ENCODE measurements around the gene IKBKE.

IKBKE gene

GRCh38 chr1:206471415-206471801 lies 1.1 kb downstream of the IKBKE start:
- no peak for TF ChIP-seq NFIC (IDR thresholded peaks at IDR 0.05)

- TF ChIP-seq MAX (IDR thresholded peaks at IDR 0.05), result no peak
- no peak for TF ChIP-seq EP300 (IDR thresholded peaks at IDR 0.05; ENCODE audit: borderline replicate concordance)
- TF ChIP-seq TAF1 (IDR thresholded peaks at IDR 0.05; ENCODE audit: low read depth), result no peak
- TF ChIP-seq CEBPB (IDR thresholded peaks at IDR 0.05), result no peak
- TF ChIP-seq REST (IDR thresholded peaks at IDR 0.05; ENCODE audit: low read depth), result no peak
- TF ChIP-seq ZBTB7A (IDR thresholded peaks at IDR 0.05; ENCODE audit: low read depth), result no peak
- no peak for TF ChIP-seq NFIC (IDR thresholded peaks at IDR 0.05)
- TF ChIP-seq USF1 (IDR thresholded peaks at IDR 0.05), result no peak
- no peak for TF ChIP-seq TCF12 (IDR thresholded peaks at IDR 0.05; ENCODE audit: low read depth)
- TF ChIP-seq EGR1 (IDR thresholded peaks at IDR 0.05), result no peak
- no peak for TF ChIP-seq CREB1 (IDR thresholded peaks at IDR 0.05; ENCODE audit: low read depth)
- no peak for TF ChIP-seq RAD21 (IDR thresholded peaks at IDR 0.05; ENCODE audit: low read depth)
- no peak for TF ChIP-seq TEAD4 (IDR thresholded peaks at IDR 0.05)
- TF ChIP-seq FOXM1 (IDR thresholded peaks at IDR 0.05; ENCODE audit: borderline replicate concordance, low read depth), result no peak
Measured at GRCh38 chr1:206472024-206472423, 1.7 kb downstream of the IKBKE start.

GRCh38 chr1:206472454-206472853 lies 2.2 kb downstream of the IKBKE start:
- TF ChIP-seq CEBPB (IDR thresholded peaks at IDR 0.05) (peak; percentile 44; the same call in 1 of the 2 replicates), EP300 (IDR thresholded peaks at IDR 0.05; ENCODE audit: borderline replicate concordance) (no peak)

GRCh38 chr1:206472886-206473285 lies 2.6 kb downstream of the IKBKE start:
- TF ChIP-seq NFIC (IDR thresholded peaks at IDR 0.05), result no peak
- no peak for TF ChIP-seq TCF12 (IDR thresholded peaks at IDR 0.05; ENCODE audit: low read depth)
- TF ChIP-seq MAX (IDR thresholded peaks at IDR 0.05), result no peak
- no peak for TF ChIP-seq EP300 (IDR thresholded peaks at IDR 0.05; ENCODE audit: borderline replicate concordance)
- TF ChIP-seq CEBPB (IDR thresholded peaks at IDR 0.05), result no peak
- no peak for TF ChIP-seq EGR1 (IDR thresholded peaks at IDR 0.05)
- no peak for TF ChIP-seq TAF1 (IDR thresholded peaks at IDR 0.05; ENCODE audit: low read depth)
- TF ChIP-seq YY1 (IDR thresholded peaks at IDR 0.05; ENCODE audit: low read depth), result no peak
- no peak for TF ChIP-seq TEAD4 (IDR thresholded peaks at IDR 0.05)
- no peak for TF ChIP-seq RAD21 (IDR thresholded peaks at IDR 0.05; ENCODE audit: low read depth)
- no peak for TF ChIP-seq FOXM1 (IDR thresholded peaks at IDR 0.05; ENCODE audit: borderline replicate concordance, low read depth)
- no peak for TF ChIP-seq ZBTB7A (IDR thresholded peaks at IDR 0.05; ENCODE audit: low read depth)
- no peak for TF ChIP-seq CREB1 (IDR thresholded peaks at IDR 0.05; ENCODE audit: low read depth)
- TF ChIP-seq USF1 (IDR thresholded peaks at IDR 0.05), result no peak
- no peak for TF ChIP-seq REST (IDR thresholded peaks at IDR 0.05; ENCODE audit: low read depth)

- TF ChIP-seq REST (IDR thresholded peaks at IDR 0.05; ENCODE audit: low read depth) (no peak), MAX (IDR thresholded peaks at IDR 0.05) (no peak), YY1 (IDR thresholded peaks at IDR 0.05; ENCODE audit: low read depth) (no peak), EGR1 (IDR thresholded peaks at IDR 0.05) (no peak), TEAD4 (IDR thresholded peaks at IDR 0.05) (no peak), FOXM1 (IDR thresholded peaks at IDR 0.05; ENCODE audit: borderline replicate concordance, low read depth) (no peak), TCF12 (IDR thresholded peaks at IDR 0.05; ENCODE audit: low read depth) (no peak), CREB1 (IDR thresholded peaks at IDR 0.05; ENCODE audit: low read depth) (no peak), TAF1 (IDR thresholded peaks at IDR 0.05; ENCODE audit: low read depth) (no peak), ZBTB7A (IDR thresholded peaks at IDR 0.05; ENCODE audit: low read depth) (no peak), CEBPB (IDR thresholded peaks at IDR 0.05) (no peak), NFIC (IDR thresholded peaks at IDR 0.05) (no peak)
Measured at GRCh38 chr1:206476058-206476457, 5.8 kb downstream of the IKBKE start.
